Panc1 (cell line): ENCODE measurements around the gene CDH10.

Source experiments
- POLR2AphosphoS5 ChIP-seq: IDR thresholded peaks from 2 replicates; pipeline ENCODE4 v1.6.1; 2012; ENCODE audit warnings: mild to moderate bottlenecking, low read depth, low read length, moderate library complexity
- SIN3A ChIP-seq: IDR thresholded peaks from 2 replicates; pipeline ENCODE4 v1.6.1; 2012; ENCODE audit warnings: low read depth, mild to moderate bottlenecking, low read length, moderate library complexity, borderline replicate concordance; ENCODE audit not compliant: insufficient read depth
- TF ChIP-seq, protein P1 (sequence below): fragments of 450-650 bp; IDR thresholded peaks from 2 replicates; pipeline ENCODE4 v1.5.1; 2017; ENCODE audit warnings: mild to moderate bottlenecking

DNA sequence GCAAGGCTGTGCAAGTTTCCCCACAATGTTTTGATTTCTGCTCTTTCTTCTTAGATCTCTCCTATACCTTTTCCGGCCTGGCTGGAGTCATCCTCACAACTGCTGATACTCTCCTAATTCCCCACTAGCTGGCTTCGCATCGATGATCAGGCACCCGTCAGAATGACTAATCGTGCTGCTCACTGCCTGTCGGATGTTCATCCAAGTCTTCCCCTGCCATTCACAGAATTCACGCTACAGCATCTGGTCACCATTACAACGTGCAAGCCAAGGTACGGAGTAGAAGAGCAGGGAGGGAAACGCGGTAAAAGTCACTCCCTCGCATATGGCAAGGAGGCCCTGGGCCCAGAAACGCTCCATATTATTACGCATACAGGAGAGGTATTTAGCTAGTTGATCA, 35.1 kb downstream of the CDH10 start:
- TF ChIP-seq, protein P1, sequence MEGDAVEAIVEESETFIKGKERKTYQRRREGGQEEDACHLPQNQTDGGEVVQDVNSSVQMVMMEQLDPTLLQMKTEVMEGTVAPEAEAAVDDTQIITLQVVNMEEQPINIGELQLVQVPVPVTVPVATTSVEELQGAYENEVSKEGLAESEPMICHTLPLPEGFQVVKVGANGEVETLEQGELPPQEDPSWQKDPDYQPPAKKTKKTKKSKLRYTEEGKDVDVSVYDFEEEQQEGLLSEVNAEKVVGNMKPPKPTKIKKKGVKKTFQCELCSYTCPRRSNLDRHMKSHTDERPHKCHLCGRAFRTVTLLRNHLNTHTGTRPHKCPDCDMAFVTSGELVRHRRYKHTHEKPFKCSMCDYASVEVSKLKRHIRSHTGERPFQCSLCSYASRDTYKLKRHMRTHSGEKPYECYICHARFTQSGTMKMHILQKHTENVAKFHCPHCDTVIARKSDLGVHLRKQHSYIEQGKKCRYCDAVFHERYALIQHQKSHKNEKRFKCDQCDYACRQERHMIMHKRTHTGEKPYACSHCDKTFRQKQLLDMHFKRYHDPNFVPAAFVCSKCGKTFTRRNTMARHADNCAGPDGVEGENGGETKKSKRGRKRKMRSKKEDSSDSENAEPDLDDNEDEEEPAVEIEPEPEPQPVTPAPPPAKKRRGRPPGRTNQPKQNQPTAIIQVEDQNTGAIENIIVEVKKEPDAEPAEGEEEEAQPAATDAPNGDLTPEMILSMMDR: no peak
- TF ChIP-seq POLR2AphosphoS5 (no peak), SIN3A (no peak)
